ENCODE results near the gene SOWAHA.
"Not testable (repeated sequence)": the region's sequence is repeated elsewhere in the genome, so short reads cannot be mapped to it uniquely, and the experiment has no call there.

SOWAHA gene

GRCh38 chr5:132791026-132791425 lies 22.1 kb upstream of the SOWAHA start:
- TF ChIP-seq CTCF (conservative IDR thresholded peaks at IDR 0.05; ENCODE audit: low read depth, low read length), result no peak
- no peak overlapping the region for H3K4me3 ChIP-seq (ENCODE audit: low read depth, low read length)
- DNase-seq (ENCODE audit: low read depth), result no peak

- TF ChIP-seq CTCF (conservative IDR thresholded peaks at IDR 0.05; ENCODE audit: low read depth, low read length), result no peak
- no peak for DNase-seq (ENCODE audit: low read depth)
- no peak overlapping the region for H3K4me3 ChIP-seq (ENCODE audit: low read depth, low read length)
These were observed 15.5 kb upstream of the SOWAHA start for GRCh38 chr5:132797651-132798050.

GRCh38 chr5:132799392-132799791 lies 13.7 kb upstream of the SOWAHA start:
- H3K4me3 ChIP-seq (ENCODE audit: low read depth, low read length), result no peak overlapping the region
- no peak for DNase-seq (ENCODE audit: low read depth)
- no peak for TF ChIP-seq CTCF (conservative IDR thresholded peaks at IDR 0.05; ENCODE audit: low read depth, low read length)

- no peak for DNase-seq (ENCODE audit: low read depth)
These were observed 12.6 kb upstream of the SOWAHA start for GRCh38 chr5:132800545-132800944.

GRCh38 chr5:132802044-132802684 lies 10.9 kb upstream of the SOWAHA start:
- H3K4me3 ChIP-seq (ENCODE audit: low read depth, low read length), result no peak overlapping the region
- TF ChIP-seq CTCF (conservative IDR thresholded peaks at IDR 0.05; ENCODE audit: low read depth, low read length), result no peak
- DNase-seq (ENCODE audit: low read depth), result no peak

More at GRCh38 chr5:132800545-132800944, 12.6 kb upstream of the SOWAHA start:
- no peak overlapping the region for H3K4me3 ChIP-seq (ENCODE audit: low read depth, low read length)
- no peak for TF ChIP-seq CTCF (conservative IDR thresholded peaks at IDR 0.05; ENCODE audit: low read depth, low read length)

GRCh38 chr5:132802685-132803066 lies 10.4 kb upstream of the SOWAHA start:
- not testable (repeated sequence) for DNase-seq (ENCODE audit: low read depth)

GRCh38 chr5:132804219-132804618 lies 8.9 kb upstream of the SOWAHA start:
- DNase-seq (ENCODE audit: low read depth); H3K4me3 ChIP-seq (ENCODE audit: low read depth, low read length): not testable (repeated sequence)

More at GRCh38 chr5:132802685-132803066, 10.4 kb upstream of the SOWAHA start:
- H3K4me3 ChIP-seq (ENCODE audit: low read depth, low read length), result not testable (repeated sequence)

GRCh38 chr5:132805872-132806271 lies 7.2 kb upstream of the SOWAHA start:
- not testable (repeated sequence) for DNase-seq (ENCODE audit: low read depth); H3K4me3 ChIP-seq (ENCODE audit: low read depth, low read length)

- DNase-seq (ENCODE audit: low read depth); H3K4me3 ChIP-seq (ENCODE audit: low read depth, low read length): not testable (repeated sequence)
These were observed 6.3 kb upstream of the SOWAHA start for GRCh38 chr5:132806804-132807162.
